ENCODE data around the gene OCLN. TPM values are rescaled to one million over a fixed set of nuclear protein-coding genes. Genes with fewer than 3 reads are reported as not detected.

The OCLN gene
- total and polyA plus RNA-seq, 2 experiments from 2014 or later = 14.3 to 61.6 TPM

GRCh38 chr5:69498384-69498783 lies 5.8 kb downstream of the OCLN start:
- no peak overlapping the region for H3K4me3 Mint-ChIP-seq
- H3K27me3 Mint-ChIP-seq (ENCODE audit: insufficient read depth, low read depth, poor library complexity) = peaks cover 13% of the 10 kb centered on the region
- Histone ChIP-seq H3K4me3 (no peak overlapping the region), H3K79me2 (replicated peaks; ENCODE audit: insufficient read depth) (peaks cover 97% of the 10 kb centered on the region), H3K4me1 (ENCODE audit: insufficient read depth) (peaks cover 49% of the 10 kb centered on the region), H3K9me2 (ENCODE audit: insufficient read depth) (no peaks in the 10 kb centered on the region), H3K27me3 (ENCODE audit: insufficient read depth) (no peaks in the 10 kb centered on the region), H4K20me1 (replicated peaks; ENCODE audit: insufficient read depth) (peaks cover 27% of the 10 kb centered on the region), H2AFZ (no peak overlapping the region), H3K27ac (ENCODE audit: low read depth) (no peak overlapping the region), H3K36me3 (ENCODE audit: insufficient read depth) (no peaks in the 10 kb centered on the region), H3K4me2 (no peak overlapping the region), H3F3A (replicated peaks; ENCODE audit: low read depth) (no peaks in the 10 kb centered on the region)
- no peaks in the 10 kb centered on the region for H3K9me3 Mint-ChIP-seq
- DNase-seq (ENCODE audit: low spot score) (no peak), ATAC-seq (no peak)
- 0 out of 3 replicates have a peak, but pooled peaks cover 3% of the 10 kb centered on the region for H3K36me3 Mint-ChIP-seq (ENCODE audit: low read depth)
- H3K27ac Mint-ChIP-seq = no peak overlapping the region
- peaks cover 47% of the 10 kb centered on the region for H3K4me1 Mint-ChIP-seq
- TF ChIP-seq ETS1 (IDR thresholded peaks at IDR 0.05) = no peak
- TF ChIP-seq ZNF331 (CRISPR knock-in tag; IDR thresholded peaks at IDR 0.05; ENCODE audit: low read depth) = no peak
- TF ChIP-seq STAT1 (IDR thresholded peaks at IDR 0.05; ENCODE audit: unreplicated experiment) = no peak
- TF ChIP-seq POLR2AphosphoS5 (IDR thresholded peaks at IDR 0.05; ENCODE audit: low read depth) = no peak
- no peak for TF ChIP-seq JUNB (IDR thresholded peaks at IDR 0.05; ENCODE audit: unreplicated experiment)

GRCh38 chr5:69502367-69502766 lies 9.8 kb downstream of the OCLN start:
- no peak overlapping the region for H2AFZ ChIP-seq
- Mint-ChIP-seq H3K27me3 (ENCODE audit: insufficient read depth, low read depth, poor library complexity) (peaks cover 10% of the 10 kb centered on the region), H3K4me1 (peaks cover 25% of the 10 kb centered on the region), H3K4me3 (no peak overlapping the region), H3K36me3 (ENCODE audit: low read depth) (peaks cover 18% of the 10 kb centered on the region), H3K9me3 (no peaks in the 10 kb centered on the region), H3K27ac (peak overlapping the region; percentile 46)
- H3K4me3 ChIP-seq = no peak overlapping the region
- TF ChIP-seq ZNF462 (CRISPR knock-in tag; IDR thresholded peaks at IDR 0.05) (no peak), JUNB (IDR thresholded peaks at IDR 0.05; ENCODE audit: unreplicated experiment) (no peak)
- H3K36me3 ChIP-seq (ENCODE audit: insufficient read depth) = peaks cover 15% of the 10 kb centered on the region; the same call in 1 of the 2 replicates
- H3K27ac ChIP-seq (ENCODE audit: low read depth) = no peak overlapping the region; the same call in 1 of the 2 replicates
- no peak for ATAC-seq
- peak overlapping the region; percentile 20; the same call in 1 of the 2 replicates for H3K4me2 ChIP-seq
- H3K27me3 ChIP-seq (ENCODE audit: insufficient read depth) = no peaks in the 10 kb centered on the region
- peaks cover 25% of the 10 kb centered on the region for H3K4me1 ChIP-seq (ENCODE audit: insufficient read depth)
- H4K20me1 ChIP-seq (replicated peaks; ENCODE audit: insufficient read depth) = peaks cover 12% of the 10 kb centered on the region; the same call in 1 of the 2 replicates
- no peak for DNase-seq (ENCODE audit: low spot score)
- no peaks in the 10 kb centered on the region for H3K9me2 ChIP-seq (ENCODE audit: insufficient read depth)
- H3F3A ChIP-seq (replicated peaks; ENCODE audit: low read depth) = no peaks in the 10 kb centered on the region
- peaks cover 79% of the 10 kb centered on the region for H3K79me2 ChIP-seq (replicated peaks; ENCODE audit: insufficient read depth)

Data from GM23338 (cell line).